HG03354 (cell line): Measurements from ENCODE around the gene RABAC1.

Source experiments
- ATAC-seq: cut with Tn5 transposase; IDR thresholded peaks from one replicate; pipeline ENCODE4 v1.9.1; 2021; ENCODE audit warnings: mild to moderate bottlenecking; ENCODE audit not compliant: unreplicated experiment, poor library complexity, severe bottlenecking

RABAC1 gene

DNA sequence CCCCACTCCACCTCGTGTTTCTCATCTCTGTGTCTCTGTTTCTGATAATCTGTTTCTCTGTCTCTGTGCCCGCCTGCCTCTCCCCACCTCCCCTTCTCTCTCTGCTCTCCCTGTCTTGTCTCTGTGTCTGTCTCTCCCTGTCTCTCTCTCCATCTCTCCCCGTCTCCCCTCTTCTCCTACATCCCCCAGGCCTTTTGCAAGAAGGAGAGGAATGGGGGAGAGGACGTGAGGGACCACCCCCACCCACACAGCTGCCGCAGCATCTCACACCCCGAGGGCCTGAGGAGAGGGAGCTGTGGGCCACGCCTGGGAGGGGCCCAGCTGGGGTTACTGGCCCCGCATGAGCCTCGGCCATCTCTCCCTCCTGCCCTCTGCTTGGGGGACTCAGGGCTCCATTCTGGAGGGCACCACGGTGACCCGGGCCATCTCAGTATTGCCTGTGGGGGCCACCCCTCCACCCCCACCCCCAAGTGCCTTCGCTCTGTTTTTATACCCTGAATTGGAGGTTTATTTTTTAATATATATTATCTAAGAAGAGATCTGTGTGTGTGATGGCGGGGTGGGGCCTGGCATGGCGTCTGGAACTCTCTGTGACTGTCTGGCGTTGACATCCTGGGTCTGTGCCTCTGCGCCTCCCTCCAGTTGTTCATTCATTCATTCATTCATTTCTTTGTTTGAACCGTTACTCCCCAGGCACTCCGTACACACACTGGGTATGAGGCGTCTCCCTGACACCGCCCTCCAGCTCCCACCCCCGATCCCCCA lies 52.0 kb downstream of the RABAC1 start:
- no peak for ATAC-seq
